Omental fat pad (tissue), 4 donors: ENCODE data around the gene FAM83E. TPM values are rescaled to one million over a fixed set of nuclear protein-coding genes. Genes with fewer than 3 reads are reported as not detected.
"Not testable (repeated sequence)": the region's sequence is repeated elsewhere in the genome, so short reads cannot be mapped to it uniquely, and the experiment has no call there.

Experiments used
- ATAC-seq: fragments of 150-250 bp; one replicate; pipeline ENCODE4 v1.9.1; 2016; ENCODE audit warnings: mild to moderate bottlenecking, moderate library complexity; ENCODE audit not compliant: low FRiP score
- DNase-seq: peaks from one replicate; pipeline ENCODE4 v3.0.0-alpha.2; 2019; ENCODE audit warnings: low spot score
- CTCF ChIP-seq, 3 donors: fragments of 450-650 bp; IDR thresholded peaks; one replicate each; pipeline ENCODE4 v1.5.1; 2016 to 2017; ENCODE audit warnings: antibody characterized with exemption in 3 of 3, mild to moderate bottlenecking in 3 of 3, moderate library complexity in 2 of 3
- total RNA-seq, 4 donors: library from RNA; depleted of rRNA; stranded (reverse); fragments of >200 nt; gene quantifications; one replicate each; pipeline ENCODE4 v1.1.0, GENCODE V29; 2016

The FAM83E gene
- total RNA-seq, 4 donors from 2014 or later, result 0.47 to 1.3 TPM; not detected in 2

GRCh38 chr19:48588670-48589401 lies 26.0 kb downstream of the FAM83E start:
- peak in 2 of 3 donors; percentile 79 to 89 for TF ChIP-seq CTCF (IDR thresholded peaks at IDR 0.05)
- DNase-seq, result peak; percentile 85
- peak; percentile 89 for ATAC-seq

- no peak for ATAC-seq
- no peak for TF ChIP-seq CTCF (IDR thresholded peaks at IDR 0.05)
- no peak for DNase-seq
Measured at GRCh38 chr19:48587387-48587786, 27.5 kb downstream of the FAM83E start.

GRCh38 chr19:48582168-48582567 lies 32.7 kb downstream of the FAM83E start:
- TF ChIP-seq CTCF (IDR thresholded peaks at IDR 0.05), result no peak
- ATAC-seq, result no peak
- DNase-seq, result no peak

- no peak for ATAC-seq
- no peak for TF ChIP-seq CTCF (IDR thresholded peaks at IDR 0.05)
- no peak for DNase-seq
Measured at GRCh38 chr19:48578891-48579290, 36.0 kb downstream of the FAM83E start.

GRCh38 chr19:48577908-48578307 lies 37.0 kb downstream of the FAM83E start:
- ATAC-seq, DNase-seq: not testable (repeated sequence)

GRCh38 chr19:48575931-48576622 lies 38.8 kb downstream of the FAM83E start:
- DNase-seq, result no peak
- ATAC-seq, result no peak
- no peak for TF ChIP-seq CTCF (IDR thresholded peaks at IDR 0.05)

GRCh38 chr19:48573163-48573505 lies 41.7 kb downstream of the FAM83E start:
- ATAC-seq, result no peak
- no peak for TF ChIP-seq CTCF (IDR thresholded peaks at IDR 0.05)
- no peak for DNase-seq
